IMR-90 (cell line): ENCODE measurements around the gene S100A6. TPM values are rescaled to one million over a fixed set of nuclear protein-coding genes. Genes with fewer than 3 reads are reported as not detected.
A peak's percentile ranks its signal among the peaks of the same experiment; 100 is the strongest.

Experiments used
- ATAC-seq: fragments of 200-7000 bp; cut with Tn5 transposase; 2 replicates; pipeline ENCODE4 v1.9.1; 2020; ENCODE audit warnings: low read depth, mild to moderate bottlenecking, moderate library complexity
- BruUV-seq: library from RNA; stranded (reverse); fragments of 400-500 nt; replicated peaks from 2 replicates; lab custom pipeline; 2021; lab: Mats Ljungman, UMichigan
- CTCF ChIA-PET: fragments of 300-600 bp; formaldehyde crosslinking; extraction: SDS; loops from one replicate; lab custom pipeline; 2021; ENCODE audit warnings: antibody characterized with exemption; lab: Yijun Ruan, JAX
- POLR2A ChIA-PET: fragments of 300-600 bp; sonication (Branson Sonifier 250); formaldehyde crosslinking; loops from one replicate; lab custom pipeline; 2022; ENCODE audit warnings: antibody characterized with exemption; ENCODE audit not compliant: unreplicated experiment; lab: Charles Lee
- DNase-seq: peaks from one replicate; pipeline ENCODE4 v3.0.0; 2013
- H2AFZ ChIP-seq: replicated peaks from 2 replicates; pipeline ENCODE3; 2013; ENCODE audit warnings: low read length, mild to moderate bottlenecking; ENCODE audit not compliant: poor library complexity
- H2AK5ac ChIP-seq: 2 replicates; pipeline ENCODE4 v1.6.1; 2013; ENCODE audit warnings: low read depth, low read length, inconsistent platforms
- H2AK9ac ChIP-seq: replicated peaks from 2 replicates; pipeline ENCODE3; 2013; ENCODE audit warnings: mild to moderate bottlenecking, low read depth, low read length, moderate library complexity; ENCODE audit not compliant: poor library complexity
- H2BK120ac ChIP-seq: 2 replicates; pipeline ENCODE4 v1.6.1; 2013; ENCODE audit warnings: low read depth, low read length, inconsistent platforms
- H2BK15ac ChIP-seq: 3 replicates; pipeline ENCODE4 v1.6.1; 2013; ENCODE audit warnings: low read depth, low read length, inconsistent platforms
- H2BK20ac ChIP-seq: 2 replicates; pipeline ENCODE4 v1.6.1; 2013; ENCODE audit warnings: low read depth, mild to moderate bottlenecking, inconsistent platforms, low read length, moderate library complexity
- H2BK5ac ChIP-seq: 2 replicates; pipeline ENCODE4 v1.6.1; 2013; ENCODE audit warnings: mild to moderate bottlenecking, low read depth, low read length, inconsistent platforms; ENCODE audit not compliant: poor library complexity, severe bottlenecking
- H3K14ac ChIP-seq: replicated peaks from 2 replicates; pipeline ENCODE4 v1.6.1; 2013; ENCODE audit warnings: low read depth, low read length, inconsistent platforms
- H3K18ac ChIP-seq: 2 replicates; pipeline ENCODE4 v1.6.1; 2013; ENCODE audit warnings: low read depth, low read length, control low read depth
- H3K23ac ChIP-seq: 2 replicates; pipeline ENCODE4 v1.6.1; 2013; ENCODE audit warnings: low read depth, low read length, inconsistent platforms
- H3K27ac ChIP-seq: 2 replicates; pipeline ENCODE4 v1.5.1; 2013; ENCODE audit warnings: mild to moderate bottlenecking, control low read depth, low read length; ENCODE audit not compliant: insufficient read depth
- H3K27me3 ChIP-seq: 2 replicates; pipeline ENCODE4 v1.6.1; 2013; ENCODE audit warnings: low read length; ENCODE audit not compliant: control insufficient read depth, insufficient read depth
- H3K36me3 ChIP-seq: 2 replicates; pipeline ENCODE4 v1.6.1; 2013; ENCODE audit warnings: low read length, mixed read lengths; ENCODE audit not compliant: control insufficient read depth, insufficient read depth
- H3K4ac ChIP-seq: 2 replicates; pipeline ENCODE4 v1.6.1; 2013; ENCODE audit warnings: low read depth, low read length, inconsistent platforms
- H3K4me1 ChIP-seq: 2 replicates; pipeline ENCODE4 v1.6.1; 2013; ENCODE audit warnings: low read length, mixed read lengths; ENCODE audit not compliant: control insufficient read depth, insufficient read depth
- H3K4me2 ChIP-seq: 2 replicates; pipeline ENCODE4 v1.6.1; 2013; ENCODE audit warnings: low read depth, mild to moderate bottlenecking, control low read depth, low read length, moderate library complexity
- H3K4me3 ChIP-seq: 2 replicates; pipeline ENCODE4 v1.5.1; 2013; ENCODE audit warnings: low read depth, mild to moderate bottlenecking, control low read depth, low read length, moderate library complexity; ENCODE audit not compliant: insufficient read depth
- H3K56ac ChIP-seq: 2 replicates; pipeline ENCODE4 v1.6.1; 2013; ENCODE audit warnings: low read length, inconsistent platforms; ENCODE audit not compliant: insufficient read depth; ENCODE audit errors: extremely low read depth
- H3K79me1 ChIP-seq, 2 experiments: 2 replicates each; pipeline ENCODE4 v1.6.1; 2013; ENCODE audit warnings: low read length in 2 of 2, inconsistent platforms in 1 of 2, low read depth in 1 of 2
- H3K9ac ChIP-seq: 2 replicates; pipeline ENCODE4 v1.6.1; 2013; ENCODE audit warnings: low read depth, low read length, control low read depth
- H3K9me1 ChIP-seq: 2 replicates; pipeline ENCODE4 v1.6.1; 2013; ENCODE audit warnings: low read length, inconsistent platforms; ENCODE audit not compliant: insufficient read depth
- H3K9me3 ChIP-seq: 2 replicates; pipeline ENCODE4 v1.6.1; 2013; ENCODE audit warnings: low read length; ENCODE audit not compliant: control insufficient read depth, insufficient read depth
- H4K20me1 ChIP-seq: 2 replicates; pipeline ENCODE4 v1.6.1; 2013; ENCODE audit warnings: low read length, inconsistent platforms; ENCODE audit not compliant: insufficient read depth
- H4K5ac ChIP-seq: 2 replicates; pipeline ENCODE4 v1.6.1; 2013; ENCODE audit warnings: mild to moderate bottlenecking, low read depth, low read length, control low read depth
- H4K8ac ChIP-seq, 2 experiments: 2 replicates each; pipeline ENCODE4 v1.6.1; 2013; ENCODE audit warnings: low read depth in 2 of 2, low read length in 2 of 2, control low read depth in 1 of 2, inconsistent platforms in 1 of 2
- H4K91ac ChIP-seq: 2 replicates; pipeline ENCODE4 v1.6.1; 2013; ENCODE audit warnings: low read depth, low read length, inconsistent platforms; ENCODE audit not compliant: insufficient read depth
- BHLHE40 ChIP-seq: fragments of 150-350 bp; IDR thresholded peaks from 2 replicates; pipeline ENCODE4 v1.6.1; 2016; ENCODE audit warnings: mild to moderate bottlenecking, low read depth, low read length
- CEBPB ChIP-seq: IDR thresholded peaks from 2 replicates; pipeline ENCODE4 v1.6.1; 2012; ENCODE audit warnings: low read depth, low read length, improper control_type of control experiment
- CTCF ChIP-seq: conservative IDR thresholded peaks from 2 replicates; pipeline ENCODE4 v1.5.1; 2012; ENCODE audit warnings: mild to moderate bottlenecking, low read depth, low read length, improper control_type of control experiment
- ELK1 ChIP-seq: fragments of 150-350 bp; IDR thresholded peaks from 2 replicates; pipeline ENCODE4 v1.6.1; 2016; ENCODE audit warnings: low read depth, mild to moderate bottlenecking, low read length, moderate library complexity, borderline replicate concordance
- FOS ChIP-seq: fragments of 150-350 bp; IDR thresholded peaks from 2 replicates; pipeline ENCODE4 v1.6.1; 2016; ENCODE audit warnings: low read depth, low read length
- MAFK ChIP-seq: IDR thresholded peaks from 2 replicates; pipeline ENCODE4 v1.6.1; 2012; ENCODE audit warnings: low read depth, low read length, improper control_type of control experiment
- MAZ ChIP-seq: IDR thresholded peaks from 2 replicates; pipeline ENCODE4 v1.6.1; 2012; ENCODE audit warnings: low read depth, mild to moderate bottlenecking, low read length, improper control_type of control experiment, moderate library complexity, borderline replicate concordance
- NFE2L2 ChIP-seq: fragments of 150-350 bp; IDR thresholded peaks from 2 replicates; pipeline ENCODE4 v1.6.1; 2016; ENCODE audit warnings: low read depth, mild to moderate bottlenecking, low read length
- POLR2A ChIP-seq: IDR thresholded peaks from 2 replicates; pipeline ENCODE4 v1.6.1; 2012; ENCODE audit warnings: mild to moderate bottlenecking, low read depth, low read length
- RAD21 ChIP-seq: IDR thresholded peaks from 2 replicates; pipeline ENCODE4 v1.6.1; 2012; ENCODE audit warnings: low read length, improper control_type of control experiment
- RCOR1 ChIP-seq: IDR thresholded peaks from 2 replicates; pipeline ENCODE4 v1.6.1; 2012; ENCODE audit warnings: mild to moderate bottlenecking, low read length, improper control_type of control experiment; ENCODE audit not compliant: insufficient replicate concordance
- RFX5 ChIP-seq: IDR thresholded peaks from 2 replicates; pipeline ENCODE4 v1.8.0; 2012; ENCODE audit warnings: low read depth, mild to moderate bottlenecking, low read length, moderate library complexity
- SMC3 ChIP-seq: fragments of 150-350 bp; IDR thresholded peaks from 2 replicates; pipeline ENCODE4 v1.6.1; 2016; ENCODE audit warnings: low read depth, mild to moderate bottlenecking, antibody characterized with exemption, low read length, moderate library complexity
- USF2 ChIP-seq: fragments of 150-350 bp; IDR thresholded peaks from 2 replicates; pipeline ENCODE4 v1.6.1; 2017; ENCODE audit warnings: mild to moderate bottlenecking, antibody characterized with exemption, low read length, low read depth
- WGBS, 2 experiments: methylation state at CpG; one replicate each; pipeline versions ENCODE4 v1.1.5 to v1.1.7; 2013; ENCODE audit warnings: missing lambda C conversion rate in 2 of 2; ENCODE audit not compliant: insufficient read length in 1 of 2; ENCODE audit errors: extremely low coverage in 2 of 2; 5-methylcytosine and 5-hydroxymethylcytosine counted together
- dilution Hi-C: fragments of 300-500 bp; cut with HindIII; formaldehyde crosslinking; loops from one replicate; pipeline ENCODE4 v1.14.3; 2018; ENCODE audit warnings: low sequenced_read_pairs; ENCODE audit not compliant: unreplicated experiment
- in situ Hi-C: fragments of 300-500 bp; cut with MboI; formaldehyde crosslinking; loops from 3 replicates; pipeline ENCODE4 v1.14.3; 2019; ENCODE audit warnings: low sequenced_read_pairs, inconsistent platforms, mixed read lengths
- intact Hi-C: fragments of 100-400 bp; cut with micrococcal nuclease; formaldehyde crosslinking; loops from 2 replicates; pipeline ENCODE4 v1.10.0; 2022
- polyA plus RNA-seq, 3 experiments: library from polyadenylated mRNA; depleted of rRNA; stranded (reverse); fragments of >200 nt; gene quantifications; 2 replicates each; pipeline ENCODE4 v1.2.3, GENCODE V29; 2012; ENCODE audit warnings: low replicate concordance in 1 of 3
- total RNA-seq: library from RNA; depleted of rRNA; stranded (reverse); fragments of >200 nt; gene quantifications from 2 replicates; pipeline ENCODE4 v1.2.3, GENCODE V29; 2012

S100A6 gene
- total and polyA plus RNA-seq, 2 of the 4 experiments (the other 2 are of a cell fraction), result 373 to 1,755 TPM

- Histone ChIP-seq H4K20me1 (peaks cover 18% of the 10 kb centered on the region), H3K4me3 (peak overlapping the region; percentile 82), H2BK5ac (peak overlapping the region; percentile 96), H3K4me1 (peaks cover 25% of the 10 kb centered on the region), H3K36me3 (peaks cover 11% of the 10 kb centered on the region), H4K5ac (peak overlapping the region; percentile 62), H3K9me3 (no peaks in the 10 kb centered on the region), H3K4me2 (peak overlapping the region; percentile 90), H2BK15ac (0 out of 3 replicates have a peak overlapping the region, but pooled peaks have one; percentile 2), H3K23ac (peak overlapping the region; percentile 99), H3K79me1 (peaks cover 5 to 59% of the 10 kb centered on the region in 2 experiments; a peak in 3 of 4 replicates), H3K56ac (peak overlapping the region; percentile 96), H2BK20ac (peak overlapping the region; percentile 18; the same call in 1 of the 2 replicates), H3K9me1 (peaks cover 23% of the 10 kb centered on the region), H3K9ac (peak overlapping the region; percentile 97), H2AK5ac (peak overlapping the region; percentile 81), H3K27me3 (no peaks in the 10 kb centered on the region), H3K4ac (peak overlapping the region; percentile 94), H2AFZ (peak overlapping the region; percentile 36), H2AK9ac (peak overlapping the region; percentile 87), H2BK120ac (peak overlapping the region; percentile 64), H3K14ac (peak overlapping the region; percentile 99), H3K18ac (peak overlapping the region; percentile 43), H4K91ac (peak overlapping the region; percentile 86), H4K8ac (peak overlapping the region; percentile 76 to 81), H3K27ac (peak overlapping the region; percentile 91)
- ATAC-seq (peak; percentile 22), DNase-seq (peak; percentile 93)
- in situ Hi-C loops (loop anchor here (5.0 to 25.0 kb wide), 2 partner anchors 34 to 429 kb away; partner anchors contain the start of genes CREB3L4, CRTC2, S100A2 and SLC39A1), dilution Hi-C loops (no loop called here), intact Hi-C loops (loop anchor here (1.0 to 5.0 kb wide), 5 partner anchors 22 to 181 kb away; partner anchors contain the start of genes ILF2, S100A1 and S100A13)
- 29% methylated on average over 7 of the region's 13 CpGs; no CpG with 5 or more reads in 1 of the 2 experiments for WGBS, 2 experiments
- CTCF ChIA-PET, result interaction anchor here (0.7 to 2.8 kb wide), 10 partner anchors 11 to 110 kb away, joined by 3 to 19 read pairs (median 4); partner anchors contain the start of genes CHTOP and S100A16
- no TSS peak for BruUV-seq
- POLR2A ChIA-PET, result interaction anchor here (1.1 to 3.9 kb wide), 3 partner anchors 33 to 93 kb away, joined by 5 to 34 read pairs (median 28); partner anchors contain the start of genes S100A13 and S100A2
- TF ChIP-seq BHLHE40 (peak; percentile 93), CTCF (no peak), MAFK (no peak), FOS (peak; percentile 93), RCOR1 (no peak), ELK1 (no peak), RFX5 (no peak), NFE2L2 (no peak), MAZ (peak; percentile 71; the same call in 1 of the 2 replicates), POLR2A (peak; percentile 83; the same call in 1 of the 2 replicates), CEBPB (no peak), SMC3 (no peak; the same call in 1 of the 2 replicates), RAD21 (no peak), USF2 (peak; percentile 75)
These were observed 2.0 kb downstream of the S100A6 start for GRCh38 chr1:153533689-153534201.
